GM12872 (cell line): ENCODE measurements around the gene NUDT2.

Experiments
- CTCF ChIP-seq: IDR thresholded peaks from 3 replicates; pipeline ENCODE4 v1.5.1; 2011; ENCODE audit warnings: low read depth, mild to moderate bottlenecking, low read length, moderate library complexity; ENCODE audit not compliant: insufficient read depth

Gene NUDT2

DNA sequence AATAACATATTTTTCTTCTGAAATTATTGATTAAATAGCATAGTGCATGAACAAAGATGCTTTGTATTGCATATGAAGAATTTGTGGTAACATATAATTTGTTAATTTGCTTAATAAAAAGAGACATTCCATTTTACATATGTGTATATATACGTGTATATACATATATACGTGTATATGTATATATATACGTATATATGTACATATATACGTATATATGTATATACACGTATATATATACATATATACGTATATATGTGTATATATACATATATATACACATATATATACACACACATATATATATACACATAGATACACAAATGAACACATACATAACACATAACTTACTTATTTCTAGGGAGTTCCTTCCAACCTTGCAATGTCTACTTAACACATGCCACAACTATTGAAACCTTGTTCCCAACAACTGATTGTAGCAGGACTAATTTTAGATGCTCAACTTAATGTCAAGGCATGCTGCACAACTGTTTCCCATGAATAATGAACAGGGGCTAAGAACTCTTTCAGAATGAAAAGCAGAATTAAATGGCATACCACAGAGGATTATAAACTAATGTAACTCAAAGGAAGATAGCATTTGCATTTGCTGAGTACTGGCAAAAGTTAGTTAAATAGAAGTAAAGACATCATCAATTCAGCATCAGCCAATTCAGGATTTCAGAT is 17.7 kb upstream of the NUDT2 start:
- no peak for TF ChIP-seq CTCF

DNA sequence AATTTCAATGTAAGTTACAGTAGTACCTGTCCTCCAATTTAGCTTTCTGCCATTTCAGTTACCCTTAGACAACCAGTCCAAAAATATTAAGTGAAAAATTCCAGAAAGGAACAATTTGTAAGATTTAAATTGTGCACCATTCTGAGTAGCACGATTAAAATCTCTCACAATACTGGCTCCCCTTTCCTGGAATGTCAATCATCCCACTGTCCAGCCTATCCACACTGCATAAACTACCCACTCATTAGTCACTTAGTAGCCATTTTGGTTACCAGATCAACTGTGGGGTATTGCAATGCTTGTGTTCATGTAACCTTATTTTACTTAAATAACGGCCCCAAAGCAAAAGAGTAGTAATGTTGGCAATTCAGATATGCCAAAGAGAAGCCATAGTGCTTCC is 11.9 kb upstream of the NUDT2 start:
- TF ChIP-seq CTCF: no peak

- TF ChIP-seq CTCF: no peak
These were observed 11.1 kb upstream of the NUDT2 start for GRCh38 chr9:34318163-34318790.

DNA sequence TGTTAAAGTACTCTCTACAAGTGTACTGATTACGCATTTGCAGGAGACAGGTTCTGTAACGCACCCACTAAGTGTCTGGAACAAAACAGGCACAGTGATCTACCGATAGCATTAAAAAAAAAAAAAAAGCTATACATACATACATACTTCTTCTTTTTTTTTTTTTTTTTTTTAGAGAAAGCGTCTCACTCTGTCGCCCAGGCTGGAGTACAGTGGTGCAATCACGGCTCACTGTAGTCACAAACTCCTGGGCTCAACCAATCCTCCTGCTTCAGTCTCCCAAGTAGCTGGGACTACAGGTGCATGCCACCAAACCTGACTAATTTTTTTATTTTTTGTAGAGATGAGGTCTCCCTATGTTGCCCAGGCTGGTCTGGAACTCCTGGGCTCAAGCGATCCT is 7.9 kb upstream of the NUDT2 start:
- no peak for TF ChIP-seq CTCF

DNA sequence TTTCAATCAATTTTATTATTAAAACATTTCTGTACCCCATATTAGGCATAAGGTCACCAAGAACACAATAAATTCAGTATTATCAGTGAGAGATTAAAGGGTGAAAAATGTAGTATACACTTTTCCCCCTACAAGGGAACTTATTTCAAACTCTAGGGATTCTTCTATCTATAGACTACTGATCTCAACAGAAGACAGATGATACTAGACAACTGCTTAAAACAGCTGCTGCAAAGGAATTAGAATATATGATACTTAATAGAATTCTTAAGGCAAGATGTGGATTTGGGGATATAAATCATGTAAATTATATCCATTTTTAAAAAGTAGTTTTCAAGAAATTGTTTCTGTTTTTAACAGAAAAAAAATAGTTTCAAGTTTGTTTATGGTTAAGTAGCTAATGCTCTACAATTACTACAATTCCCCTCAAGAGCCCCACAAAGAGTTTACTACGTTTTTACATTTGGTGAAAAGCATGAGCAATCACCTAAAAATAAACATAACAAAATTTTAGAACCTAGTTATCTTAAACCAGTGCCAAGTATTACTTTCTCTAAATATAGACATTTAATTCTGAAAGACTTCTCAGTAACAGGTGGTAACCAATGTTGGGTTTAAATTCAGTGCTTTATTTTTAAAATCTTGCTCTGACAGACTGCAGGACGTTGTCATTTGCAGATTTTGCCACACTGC is 6.3 kb upstream of the NUDT2 start:
- TF ChIP-seq CTCF: no peak

DNA sequence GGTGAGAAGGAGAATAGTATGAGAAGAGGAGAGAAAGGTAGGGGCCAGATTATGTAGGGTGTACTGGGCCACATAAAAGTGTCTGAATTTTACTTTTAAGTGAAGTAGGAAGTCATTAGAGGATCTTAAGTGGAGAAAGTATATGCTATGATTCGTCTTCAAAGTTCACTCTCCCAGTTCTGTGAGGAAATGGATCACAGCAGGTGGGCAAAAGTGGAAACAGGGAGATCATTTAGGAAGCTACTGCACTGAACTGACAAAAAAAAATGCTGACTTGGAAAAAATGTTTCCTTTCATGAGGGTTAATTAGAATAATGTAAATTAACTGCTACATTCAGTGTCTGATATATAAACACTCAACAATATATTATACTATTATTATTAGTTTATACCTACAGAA is 2.7 kb upstream of the NUDT2 start:
- TF ChIP-seq CTCF: no peak

- no peak for TF ChIP-seq CTCF
These were observed 826 bp upstream of the NUDT2 start for GRCh38 chr9:34328500-34328986.
